ENCODE data around the gene PTPRE.

DNA sequence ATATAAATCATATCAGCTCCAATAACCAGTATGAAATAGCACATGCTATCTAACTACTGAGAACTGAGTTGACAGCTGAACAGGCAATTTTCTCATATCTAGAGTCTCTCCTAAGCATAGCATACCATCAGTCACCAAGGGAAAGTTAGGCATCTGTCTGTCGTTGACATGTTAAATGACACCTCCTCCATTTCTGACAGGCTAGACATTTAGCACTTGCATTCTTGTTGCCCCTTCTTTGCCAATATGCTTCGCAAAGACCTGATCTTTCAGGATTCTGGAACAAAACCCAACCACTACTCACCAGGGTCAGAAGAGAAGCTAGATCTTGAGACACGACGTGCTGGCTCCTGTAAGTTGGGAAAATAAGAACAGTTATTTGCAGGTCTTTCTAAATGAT is 209.3 kb downstream of the PTPRE start:
- TF ChIP-seq, protein P1, sequence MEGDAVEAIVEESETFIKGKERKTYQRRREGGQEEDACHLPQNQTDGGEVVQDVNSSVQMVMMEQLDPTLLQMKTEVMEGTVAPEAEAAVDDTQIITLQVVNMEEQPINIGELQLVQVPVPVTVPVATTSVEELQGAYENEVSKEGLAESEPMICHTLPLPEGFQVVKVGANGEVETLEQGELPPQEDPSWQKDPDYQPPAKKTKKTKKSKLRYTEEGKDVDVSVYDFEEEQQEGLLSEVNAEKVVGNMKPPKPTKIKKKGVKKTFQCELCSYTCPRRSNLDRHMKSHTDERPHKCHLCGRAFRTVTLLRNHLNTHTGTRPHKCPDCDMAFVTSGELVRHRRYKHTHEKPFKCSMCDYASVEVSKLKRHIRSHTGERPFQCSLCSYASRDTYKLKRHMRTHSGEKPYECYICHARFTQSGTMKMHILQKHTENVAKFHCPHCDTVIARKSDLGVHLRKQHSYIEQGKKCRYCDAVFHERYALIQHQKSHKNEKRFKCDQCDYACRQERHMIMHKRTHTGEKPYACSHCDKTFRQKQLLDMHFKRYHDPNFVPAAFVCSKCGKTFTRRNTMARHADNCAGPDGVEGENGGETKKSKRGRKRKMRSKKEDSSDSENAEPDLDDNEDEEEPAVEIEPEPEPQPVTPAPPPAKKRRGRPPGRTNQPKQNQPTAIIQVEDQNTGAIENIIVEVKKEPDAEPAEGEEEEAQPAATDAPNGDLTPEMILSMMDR (IDR thresholded peaks at IDR 0.05) = no peak
- TF ChIP-seq POLR2AphosphoS5 (IDR thresholded peaks at IDR 0.05) (no peak), EP300 (IDR thresholded peaks at IDR 0.05) (no peak)

All from upper lobe of left lung (tissue), 4 donors.